ENCODE measurements around the gene SH3GL2.

The SH3GL2 gene

GRCh38 chr9:17637229-17637628, 58.4 kb downstream of the SH3GL2 start:
- Histone ChIP-seq H3K27me3 (ENCODE audit: insufficient read depth, low read depth, severe bottlenecking) (no peaks in the 10 kb centered on the region), H3K4me3 (ENCODE audit: low read depth, low read length) (no peak overlapping the region), H3K9me3 (ENCODE audit: severe bottlenecking) (no peaks in the 10 kb centered on the region), H3K27ac (no peak overlapping the region), H3K36me3 (no peaks in the 10 kb centered on the region)
- DNase-seq: no peak
- no peak for TF ChIP-seq CTCF (IDR thresholded peaks at IDR 0.05; ENCODE audit: low read depth, low read length)

- Histone ChIP-seq H3K27me3 (ENCODE audit: insufficient read depth, low read depth, severe bottlenecking) (no peaks in the 10 kb centered on the region), H3K27ac (no peak overlapping the region), H3K36me3 (no peaks in the 10 kb centered on the region), H3K9me3 (ENCODE audit: severe bottlenecking) (peaks cover 2% of the 10 kb centered on the region), H3K4me3 (ENCODE audit: low read depth, low read length) (no peak overlapping the region)
- no peak for DNase-seq
- no peak for TF ChIP-seq CTCF (IDR thresholded peaks at IDR 0.05; ENCODE audit: low read depth, low read length)
Observed at GRCh38 chr9:17648516-17648915, 69.7 kb downstream of the SH3GL2 start.

GRCh38 chr9:17651725-17652124, 72.9 kb downstream of the SH3GL2 start:
- H3K9me3 ChIP-seq (ENCODE audit: severe bottlenecking): no peaks in the 10 kb centered on the region
- TF ChIP-seq CTCF (IDR thresholded peaks at IDR 0.05; ENCODE audit: low read depth, low read length): no peak
- H3K27me3 ChIP-seq (ENCODE audit: insufficient read depth, low read depth, severe bottlenecking): no peaks in the 10 kb centered on the region
- H3K36me3 ChIP-seq: no peaks in the 10 kb centered on the region
- H3K4me3 ChIP-seq (ENCODE audit: low read depth, low read length): no peak overlapping the region
- DNase-seq: no peak
- no peak overlapping the region for H3K27ac ChIP-seq

- H3K4me3 ChIP-seq (ENCODE audit: low read depth, low read length): no peak overlapping the region
Observed at GRCh38 chr9:17653947-17654465, 75.1 kb downstream of the SH3GL2 start.

GRCh38 chr9:17656889-17657288, 78.0 kb downstream of the SH3GL2 start:
- Histone ChIP-seq H3K9me3 (ENCODE audit: severe bottlenecking) (no peaks in the 10 kb centered on the region), H3K4me3 (ENCODE audit: low read depth, low read length) (no peak overlapping the region), H3K27ac (no peak overlapping the region), H3K27me3 (ENCODE audit: insufficient read depth, low read depth, severe bottlenecking) (no peaks in the 10 kb centered on the region), H3K36me3 (no peaks in the 10 kb centered on the region)
- DNase-seq: no peak
- no peak for TF ChIP-seq CTCF (IDR thresholded peaks at IDR 0.05; ENCODE audit: low read depth, low read length)

More at GRCh38 chr9:17653947-17654465, 75.1 kb downstream of the SH3GL2 start:
- no peak for TF ChIP-seq CTCF (IDR thresholded peaks at IDR 0.05; ENCODE audit: low read depth, low read length)
- no peaks in the 10 kb centered on the region for H3K36me3 ChIP-seq
- no peak overlapping the region for H3K27ac ChIP-seq
- H3K27me3 ChIP-seq (ENCODE audit: insufficient read depth, low read depth, severe bottlenecking): no peaks in the 10 kb centered on the region
- no peak for DNase-seq
- H3K9me3 ChIP-seq (ENCODE audit: severe bottlenecking): no peaks in the 10 kb centered on the region

- no peak for TF ChIP-seq CTCF (IDR thresholded peaks at IDR 0.05; ENCODE audit: low read depth, low read length)
- Histone ChIP-seq H3K4me3 (ENCODE audit: low read depth, low read length) (no peak overlapping the region), H3K36me3 (no peaks in the 10 kb centered on the region), H3K9me3 (ENCODE audit: severe bottlenecking) (no peaks in the 10 kb centered on the region), H3K27ac (no peak overlapping the region), H3K27me3 (ENCODE audit: insufficient read depth, low read depth, severe bottlenecking) (no peaks in the 10 kb centered on the region)
- no peak for DNase-seq
Observed at GRCh38 chr9:17658237-17658636, 79.4 kb downstream of the SH3GL2 start.
